ENCODE results near the gene CDX2.
"Not testable (repeated sequence)": the region's sequence is repeated elsewhere in the genome, so short reads cannot be mapped to it uniquely, and the experiment has no call there.

The CDX2 gene

GRCh38 chr13:27965343-27965739, 3.8 kb downstream of the CDX2 start:
- DNase-seq (ENCODE audit: low spot score): no peak

- no peak for DNase-seq (ENCODE audit: low spot score)
Measured at GRCh38 chr13:27964741-27965323, 4.3 kb downstream of the CDX2 start.

GRCh38 chr13:27964206-27964605, 4.9 kb downstream of the CDX2 start:
- DNase-seq (ENCODE audit: low spot score): not testable (repeated sequence)

- no peak for DNase-seq (ENCODE audit: low spot score)
Measured at GRCh38 chr13:27963491-27963890, 5.6 kb downstream of the CDX2 start.

GRCh38 chr13:27962982-27963381, 6.1 kb downstream of the CDX2 start:
- DNase-seq (ENCODE audit: low spot score): no peak

- no peak for DNase-seq (ENCODE audit: low spot score)
Measured at GRCh38 chr13:27962128-27962841, 6.8 kb downstream of the CDX2 start.

GRCh38 chr13:27961227-27962085, 7.7 kb downstream of the CDX2 start:
- DNase-seq (ENCODE audit: low spot score): peak; percentile 8

- DNase-seq (ENCODE audit: low spot score): peak; percentile 55
Measured at GRCh38 chr13:27960362-27961226, 8.5 kb downstream of the CDX2 start.

- no peak for DNase-seq (ENCODE audit: low spot score)
Measured at GRCh38 chr13:27959976-27960361, 9.1 kb downstream of the CDX2 start.

- DNase-seq (ENCODE audit: low spot score): no peak
Measured at GRCh38 chr13:27956576-27957300, 12.4 kb downstream of the CDX2 start.

GRCh38 chr13:27955014-27955591, 14.0 kb downstream of the CDX2 start:
- no peak for DNase-seq (ENCODE audit: low spot score)

GRCh38 chr13:27954406-27954851, 14.7 kb downstream of the CDX2 start:
- DNase-seq (ENCODE audit: low spot score): peak; percentile 23

GRCh38 chr13:27953676-27954405, 15.3 kb downstream of the CDX2 start:
- peak; percentile 93 for DNase-seq (ENCODE audit: low spot score)

GRCh38 chr13:27952876-27953675, 16.0 kb downstream of the CDX2 start:
- DNase-seq (ENCODE audit: low spot score): no peak

- DNase-seq (ENCODE audit: low spot score): no peak
Measured at GRCh38 chr13:27942972-27943371, 26.1 kb downstream of the CDX2 start.

GRCh38 chr13:27933580-27934328, 35.4 kb downstream of the CDX2 start:
- DNase-seq (ENCODE audit: low spot score): no peak

- DNase-seq (ENCODE audit: low spot score): no peak
Measured at GRCh38 chr13:27933118-27933517, 36.0 kb downstream of the CDX2 start.

- DNase-seq (ENCODE audit: low spot score): no peak
Measured at GRCh38 chr13:27929868-27930267, 39.2 kb downstream of the CDX2 start.
